HPDE6-E6E7 (cell line): Measurements from ENCODE around the gene PRRG3.

Experiments used
- DNase-seq: peaks from one replicate; pipeline ENCODE4 v3.0.0; 2011; ENCODE audit warnings: missing footprints; ENCODE audit errors: extremely low spot score

Gene PRRG3

GRCh38 chrX:151704041-151704663, 8.9 kb downstream of the PRRG3 start:
- no peak for DNase-seq

- no peak for DNase-seq
Observed at GRCh38 chrX:151708821-151709220, 13.6 kb downstream of the PRRG3 start.

DNA sequence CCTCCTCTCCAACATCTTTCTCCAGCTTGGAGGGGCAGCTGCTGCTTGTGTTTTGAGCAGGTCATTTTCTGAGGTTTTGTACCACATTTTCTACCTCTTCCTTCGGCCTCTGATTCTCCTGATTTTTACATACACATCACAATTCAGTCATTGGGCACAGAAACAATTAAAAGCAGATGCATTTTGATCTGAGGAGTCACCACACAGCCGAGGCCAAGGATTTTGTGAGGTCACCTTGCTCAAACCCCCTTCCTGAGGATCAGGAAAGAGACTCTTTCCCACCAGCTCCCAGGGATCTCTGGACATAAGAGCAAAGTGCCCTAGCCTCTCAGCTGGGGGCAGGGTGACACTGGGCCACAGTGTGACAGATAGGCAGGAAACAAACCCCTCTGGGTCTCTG, 15.2 kb downstream of the PRRG3 start:
- no peak for DNase-seq

- no peak for DNase-seq
Observed at GRCh38 chrX:151711154-151711553, 15.9 kb downstream of the PRRG3 start.

DNA sequence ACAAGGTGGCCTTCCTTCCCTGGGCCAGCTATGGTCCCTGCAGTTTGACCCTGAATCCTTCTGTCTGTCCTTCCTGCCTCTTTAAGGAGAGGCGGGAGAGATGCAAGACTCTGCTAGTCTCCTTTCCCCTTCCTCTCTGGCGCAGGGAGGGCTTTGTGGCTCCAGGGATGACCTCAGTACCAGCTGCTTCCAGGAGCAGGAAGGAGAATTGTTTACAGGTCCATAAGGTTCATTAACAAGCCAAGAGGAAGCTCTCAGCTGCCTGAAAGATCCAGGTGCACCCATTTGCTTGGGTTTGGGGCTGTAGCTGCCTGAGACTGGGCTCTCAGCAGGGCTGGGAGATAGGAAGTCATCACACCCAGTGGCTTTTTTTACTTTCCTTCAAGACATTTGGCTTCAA, 16.5 kb downstream of the PRRG3 start:
- DNase-seq: no peak

- no peak for DNase-seq
Observed at GRCh38 chrX:151712253-151712652, 17.0 kb downstream of the PRRG3 start.

GRCh38 chrX:151713849-151714248, 18.6 kb downstream of the PRRG3 start:
- DNase-seq: peak; percentile 25

DNA sequence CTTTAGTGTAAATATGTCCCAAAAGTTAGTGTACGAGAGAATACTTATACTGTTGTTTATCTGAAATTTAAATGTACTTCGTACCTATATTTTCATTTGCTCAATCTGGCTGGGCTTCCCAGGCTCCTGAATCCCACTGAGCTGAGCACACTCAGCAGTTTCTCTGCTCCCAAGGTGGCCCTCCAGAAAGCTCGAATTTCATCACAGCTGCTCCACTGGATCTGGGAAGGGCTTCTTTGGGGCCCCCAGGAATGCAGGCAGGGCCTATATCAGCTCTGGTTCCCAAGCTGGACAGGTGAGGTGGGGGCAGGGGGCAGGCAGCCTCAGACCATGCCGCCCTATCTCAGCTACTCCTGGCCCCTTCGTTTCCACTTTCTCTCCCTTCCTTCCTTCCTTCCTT, 19.1 kb downstream of the PRRG3 start:
- no peak for DNase-seq

DNA sequence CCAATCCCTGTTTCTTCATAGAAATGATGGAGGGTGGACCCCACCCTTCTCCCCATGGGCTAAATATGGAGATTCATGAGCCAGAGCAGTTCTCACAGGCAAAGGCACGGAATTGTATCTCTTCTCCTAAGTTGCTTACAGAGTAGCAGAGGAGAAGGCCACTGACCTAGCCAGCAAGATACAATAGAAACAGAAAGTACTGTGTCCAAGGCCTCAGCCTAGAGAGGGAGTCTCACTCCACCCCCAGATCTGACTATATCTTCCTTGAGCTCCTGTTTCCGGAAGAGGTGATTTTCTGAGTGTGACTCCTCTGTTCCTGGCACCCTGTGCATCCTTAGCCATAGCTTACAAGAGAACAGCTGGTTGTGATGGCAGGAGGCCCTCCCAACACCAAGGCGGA, 20.5 kb downstream of the PRRG3 start, which contains the start of gene FATE1:
Gene FATE1, plus strand, starts transcription at position 284 of the 400 bp plus-strand sequence. Its CDS starts 85 bp downstream, at position 369.
- DNase-seq: no peak

GRCh38 chrX:151722241-151722846, 27.1 kb downstream of the PRRG3 start:
- no peak for DNase-seq

DNA sequence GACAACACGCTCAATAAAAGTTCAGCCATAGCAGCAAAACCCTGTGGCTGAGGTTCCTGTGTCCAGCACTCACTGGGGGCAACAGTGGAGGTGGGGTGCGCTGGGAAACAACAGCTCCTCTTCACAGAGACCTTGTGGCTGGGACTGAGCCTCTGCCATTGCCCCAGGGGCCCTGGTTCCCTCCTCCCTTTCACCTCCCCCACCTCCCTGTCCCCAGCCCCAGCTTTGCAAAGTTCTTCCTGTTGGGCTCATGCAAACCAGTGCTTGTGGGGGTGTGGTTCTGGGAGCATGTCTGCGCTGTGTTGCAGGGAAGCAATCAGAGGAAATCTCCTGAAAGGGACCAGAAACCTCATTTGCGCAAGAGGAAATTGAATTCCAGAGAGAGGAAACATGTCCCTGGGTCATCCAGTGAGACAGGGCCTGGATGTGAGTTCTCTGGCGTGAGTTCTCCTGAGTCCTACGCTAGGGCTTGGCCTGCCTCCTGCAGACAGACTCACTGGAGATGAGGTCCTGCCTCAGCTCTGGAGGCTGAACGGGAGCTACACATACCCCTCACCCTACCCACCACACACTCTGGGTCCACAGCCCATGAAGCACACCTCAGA, 28.0 kb downstream of the PRRG3 start:
- no peak for DNase-seq

- DNase-seq: no peak
Observed at GRCh38 chrX:151724563-151725337, 29.5 kb downstream of the PRRG3 start.

DNA sequence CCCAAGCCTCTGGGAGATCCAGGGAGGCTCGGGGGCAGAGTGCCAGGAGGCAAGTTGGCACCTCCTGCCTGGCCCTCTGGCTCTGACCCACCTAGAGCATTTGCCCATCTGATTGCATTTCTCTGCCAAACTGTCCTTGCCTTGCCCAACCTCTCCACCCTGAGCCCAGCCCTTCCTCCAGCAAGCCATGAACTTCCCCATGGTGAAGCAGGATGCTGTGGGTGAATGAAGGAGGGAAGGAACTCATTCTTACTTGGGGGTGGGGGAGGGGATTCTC, 30.0 kb downstream of the PRRG3 start:
- no peak for DNase-seq

- DNase-seq: no peak
Observed at GRCh38 chrX:151726751-151727150, 31.5 kb downstream of the PRRG3 start.

GRCh38 chrX:151727346-151727745, 32.1 kb downstream of the PRRG3 start:
- DNase-seq: no peak

DNA sequence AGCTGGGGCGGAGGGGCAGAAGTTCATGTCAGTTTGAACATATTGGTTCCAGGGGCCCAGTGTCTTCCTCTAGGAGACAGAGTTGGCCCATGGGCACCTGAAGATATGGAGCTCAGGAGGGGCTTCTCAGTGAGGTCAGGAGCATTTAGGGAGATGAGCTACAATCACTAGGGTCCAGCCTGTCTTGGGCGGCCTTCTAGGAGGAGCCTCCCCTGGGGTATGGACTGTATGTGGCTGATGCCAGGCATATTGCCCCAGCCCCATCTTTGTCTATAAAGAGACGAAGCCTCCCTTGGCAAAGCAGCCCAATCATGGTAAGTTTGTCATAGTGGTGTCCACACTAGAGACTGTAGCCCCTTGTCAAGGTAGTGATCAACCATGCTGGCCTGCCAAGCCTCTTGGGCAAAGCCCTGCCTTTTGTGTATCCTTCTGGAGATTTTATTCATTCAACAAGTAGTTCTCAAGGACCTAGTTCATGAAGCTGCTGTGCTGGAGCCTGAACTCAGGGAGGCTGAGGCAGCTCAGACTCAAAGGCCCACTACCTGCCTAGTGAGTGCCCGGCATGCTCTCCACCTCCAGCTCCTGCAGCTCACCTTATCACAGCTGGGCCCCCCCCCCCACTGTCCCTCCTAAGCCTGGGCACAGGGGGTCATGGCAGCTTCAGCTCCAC, 33.9 kb downstream of the PRRG3 start:
- no peak for DNase-seq

- no peak for DNase-seq
Observed at GRCh38 chrX:151734446-151734845, 39.2 kb downstream of the PRRG3 start, which contains the start of gene CNGA2. Gene CNGA2 (plus strand): TSS chrX:151734746. CDS start chrX:151738484, 3,738 bp downstream.

DNA sequence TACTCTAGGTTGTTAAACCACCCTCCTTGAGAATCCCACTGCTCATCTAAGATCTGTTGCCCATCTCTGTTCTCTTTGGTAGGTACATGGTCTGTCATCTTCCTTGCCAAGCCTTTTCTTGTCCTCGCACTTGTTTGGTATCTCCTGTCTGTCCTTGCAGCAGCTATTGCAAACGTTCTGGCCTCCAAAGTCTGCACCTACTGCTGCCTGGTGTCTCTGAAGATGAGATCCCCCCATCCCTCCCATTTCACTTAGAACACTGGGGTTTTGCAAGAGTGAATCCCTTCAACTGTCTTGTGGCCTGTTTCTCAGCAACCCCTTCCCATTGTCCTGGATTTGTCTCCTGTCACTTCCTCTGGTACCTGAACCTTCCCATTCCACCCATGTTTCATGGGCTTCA, 40.0 kb downstream of the PRRG3 start:
- no peak for DNase-seq

GRCh38 chrX:151736685-151737084, 41.4 kb downstream of the PRRG3 start:
- no peak for DNase-seq

GRCh38 chrX:151737494-151737893, 42.2 kb downstream of the PRRG3 start:
- DNase-seq: no peak

DNA sequence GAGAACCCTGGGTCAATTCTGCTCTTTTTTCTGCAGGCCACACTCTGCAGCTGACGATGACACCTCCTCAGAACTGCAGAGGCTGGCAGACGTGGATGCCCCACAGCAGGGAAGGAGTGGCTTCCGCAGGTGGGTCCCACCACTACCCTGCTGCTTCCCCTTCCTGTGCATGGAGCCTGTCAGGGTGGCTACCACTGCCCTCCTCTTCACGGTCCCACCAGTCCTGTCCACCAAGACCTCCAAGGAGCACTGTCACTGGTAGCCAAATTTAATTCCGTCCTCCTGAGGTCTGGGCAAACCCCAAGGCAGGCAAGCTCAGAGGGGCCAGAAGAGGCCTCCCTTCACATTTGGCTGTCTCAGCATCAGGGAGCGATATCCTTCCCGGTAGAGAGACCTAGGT, 43.5 kb downstream of the PRRG3 start:
- DNase-seq: no peak

GRCh38 chrX:151741606-151742005, 46.3 kb downstream of the PRRG3 start:
- DNase-seq: no peak
